ENCODE data around the gene PCBP2.
A peak's percentile ranks its signal among the peaks of the same experiment; 100 is the strongest.

PCBP2 gene

GRCh38 chr12:53493610-53494391 lies 41.9 kb downstream of the PCBP2 start:
- DNase-seq (ENCODE audit: low spot score): no peak

GRCh38 chr12:53495903-53496751 lies 44.2 kb downstream of the PCBP2 start:
- DNase-seq (ENCODE audit: low spot score): no peak

GRCh38 chr12:53496752-53497032 lies 44.8 kb downstream of the PCBP2 start:
- no peak for DNase-seq (ENCODE audit: low spot score)

GRCh38 chr12:53497461-53497860 lies 45.6 kb downstream of the PCBP2 start:
- no peak for DNase-seq (ENCODE audit: low spot score)

- no peak for DNase-seq (ENCODE audit: low spot score)
These were observed 46.3 kb downstream of the PCBP2 start for GRCh38 chr12:53498235-53498630.

- no peak for DNase-seq (ENCODE audit: low spot score)
These were observed 47.6 kb downstream of the PCBP2 start, which contains the start of gene MAP3K12 for GRCh38 chr12:53499266-53500141. TSS of gene MAP3K12 (minus strand) at chr12:53499458. CDS start at chr12:53487391, 12,067 bp downstream.

GRCh38 chr12:53500142-53500775 lies 48.4 kb downstream of the PCBP2 start:
- DNase-seq (ENCODE audit: low spot score): no peak

- peak; percentile 100 for DNase-seq (ENCODE audit: low spot score)
These were observed 49.1 kb downstream of the PCBP2 start, which contains the start of gene TARBP2 for GRCh38 chr12:53500776-53501614. TSS of gene TARBP2 (plus strand) at chr12:53501283. CDS start at chr12:53501409, 126 bp downstream.

GRCh38 chr12:53501615-53502181 lies 49.8 kb downstream of the PCBP2 start:
- DNase-seq (ENCODE audit: low spot score): no peak

GRCh38 chr12:53502331-53502730 lies 50.4 kb downstream of the PCBP2 start:
- DNase-seq (ENCODE audit: low spot score): no peak

- no peak for DNase-seq (ENCODE audit: low spot score)
These were observed 51.3 kb downstream of the PCBP2 start for GRCh38 chr12:53502983-53503728.

- no peak for DNase-seq (ENCODE audit: low spot score)
These were observed 52.4 kb downstream of the PCBP2 start for GRCh38 chr12:53504004-53504920.

GRCh38 chr12:53505086-53505485 lies 53.2 kb downstream of the PCBP2 start:
- DNase-seq (ENCODE audit: low spot score): no peak

GRCh38 chr12:53505555-53506449 lies 53.9 kb downstream of the PCBP2 start:
- DNase-seq (ENCODE audit: low spot score): no peak

GRCh38 chr12:53506450-53506785 lies 54.5 kb downstream of the PCBP2 start:
- DNase-seq (ENCODE audit: low spot score): no peak

- no peak for DNase-seq (ENCODE audit: low spot score)
These were observed 55.1 kb downstream of the PCBP2 start, which contains the start of gene NPFF for GRCh38 chr12:53506881-53507602. TSS of gene NPFF (minus strand) at chr12:53507484. CDS start at chr12:53507474, 10 bp downstream.

- no peak for DNase-seq (ENCODE audit: low spot score)
These were observed 55.6 kb downstream of the PCBP2 start for GRCh38 chr12:53507603-53507885.

All from LoVo (cell line).